T47D (cell line): ENCODE results near the gene PTGER4.

ENCODE experiments used
- DNase-seq, 2 experiments: peaks; one replicate each; pipeline versions ENCODE4 v3.0.0 to v3.0.0-alpha.2; 2011 to 2012; ENCODE audit warnings: low read depth in 1 of 2, low spot score in 1 of 2
- JUND ChIP-seq: IDR thresholded peaks from 2 replicates; pipeline ENCODE4 v1.6.1; 2012; ENCODE audit warnings: low read depth
- in situ Hi-C: cut with HindIII; loops from 2 replicates; pipeline ENCODE4 v1.10.0; 2016; ENCODE audit warnings: low sequenced_read_pairs, low pct_unique_long_range_greater_than_20kb

The PTGER4 gene

GRCh38 chr5:40676613-40677343, 2.9 kb upstream of the PTGER4 start:
- in situ Hi-C loops = no loop called here
- no peak for DNase-seq
- TF ChIP-seq JUND = no peak

- TF ChIP-seq JUND = no peak
- in situ Hi-C loops = no loop called here
- DNase-seq = no peak
Measured at GRCh38 chr5:40677456-40677855, 2.3 kb upstream of the PTGER4 start.

- DNase-seq = no peak
- no peak for TF ChIP-seq JUND
- in situ Hi-C loops = no loop called here
Measured at GRCh38 chr5:40678026-40678425, 1.7 kb upstream of the PTGER4 start.

GRCh38 chr5:40678460-40679147, 1.1 kb upstream of the PTGER4 start:
- in situ Hi-C loops = no loop called here
- DNase-seq = no peak
- no peak for TF ChIP-seq JUND

- TF ChIP-seq JUND = no peak
- DNase-seq = peak; percentile 98 to 100
- in situ Hi-C loops = no loop called here
Measured at GRCh38 chr5:40679148-40679912, 385 bp upstream of the PTGER4 start.

- TF ChIP-seq JUND = no peak
- DNase-seq = no peak
- in situ Hi-C loops = no loop called here
Measured at GRCh38 chr5:40680741-40681362, 1.1 kb downstream of the PTGER4 start.

- in situ Hi-C loops = no loop called here
- no peak for TF ChIP-seq JUND
- DNase-seq = peak in 1 of 2 experiments; percentile 18
Measured at GRCh38 chr5:40681363-40682153, 1.8 kb downstream of the PTGER4 start.

- DNase-seq = peak in 1 of 2 experiments; percentile 18
- in situ Hi-C loops = no loop called here
- TF ChIP-seq JUND = no peak
Measured at GRCh38 chr5:40682154-40683017, 2.7 kb downstream of the PTGER4 start.

GRCh38 chr5:40683305-40683704, 3.6 kb downstream of the PTGER4 start:
- no peak for DNase-seq
- in situ Hi-C loops = no loop called here
- TF ChIP-seq JUND = no peak

GRCh38 chr5:40685193-40685592, 5.5 kb downstream of the PTGER4 start:
- in situ Hi-C loops = no loop called here
- DNase-seq = no peak
- no peak for TF ChIP-seq JUND

GRCh38 chr5:40685976-40686486, 6.3 kb downstream of the PTGER4 start:
- in situ Hi-C loops = no loop called here
- no peak for DNase-seq
- no peak for TF ChIP-seq JUND
